ENCODE data around the gene JADE2. TPM values are rescaled to one million over a fixed set of nuclear protein-coding genes. Genes with fewer than 3 reads are reported as not detected.

Gene JADE2
- total RNA-seq, 1 donor from 2014 or later = 21.6 TPM

DNA sequence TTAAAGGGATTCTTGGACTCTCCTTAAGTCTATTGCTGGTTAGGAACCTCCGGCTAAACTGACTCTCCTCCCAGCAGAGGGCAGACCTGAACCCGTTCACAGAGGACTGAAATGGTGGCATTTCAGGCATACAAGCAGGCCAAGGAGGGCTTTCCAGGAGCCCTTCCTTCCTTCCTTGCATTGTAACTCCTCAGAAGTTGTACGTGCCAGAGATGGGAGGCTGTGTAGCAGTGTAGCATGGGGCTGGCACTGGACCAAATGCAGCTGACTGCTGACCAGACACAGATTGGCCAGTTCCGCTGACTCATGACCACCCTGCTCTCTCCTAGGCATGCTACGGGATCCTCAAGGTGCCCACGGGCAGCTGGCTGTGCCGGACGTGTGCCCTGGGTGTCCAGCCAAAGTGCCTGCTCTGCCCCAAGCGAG lies 36.4 kb downstream of the JADE2 start:
- H3K4me3 ChIP-seq (ENCODE audit: low read depth, low read length) = no peak overlapping the region
- DNase-seq (ENCODE audit: low read depth) = no peak
- TF ChIP-seq CTCF (conservative IDR thresholded peaks at IDR 0.05; ENCODE audit: low read depth, low read length) = peak; percentile 69

- no peak for DNase-seq (ENCODE audit: low read depth)
- no peak for TF ChIP-seq CTCF (conservative IDR thresholded peaks at IDR 0.05; ENCODE audit: low read depth, low read length)
- H3K4me3 ChIP-seq (ENCODE audit: low read depth, low read length) = no peak overlapping the region
Measured at GRCh38 chr5:134563221-134563620, 37.8 kb downstream of the JADE2 start.

GRCh38 chr5:134563962-134564361 lies 38.5 kb downstream of the JADE2 start:
- no peak overlapping the region for H3K4me3 ChIP-seq (ENCODE audit: low read depth, low read length)
- no peak for DNase-seq (ENCODE audit: low read depth)
- no peak for TF ChIP-seq CTCF (conservative IDR thresholded peaks at IDR 0.05; ENCODE audit: low read depth, low read length)

DNA sequence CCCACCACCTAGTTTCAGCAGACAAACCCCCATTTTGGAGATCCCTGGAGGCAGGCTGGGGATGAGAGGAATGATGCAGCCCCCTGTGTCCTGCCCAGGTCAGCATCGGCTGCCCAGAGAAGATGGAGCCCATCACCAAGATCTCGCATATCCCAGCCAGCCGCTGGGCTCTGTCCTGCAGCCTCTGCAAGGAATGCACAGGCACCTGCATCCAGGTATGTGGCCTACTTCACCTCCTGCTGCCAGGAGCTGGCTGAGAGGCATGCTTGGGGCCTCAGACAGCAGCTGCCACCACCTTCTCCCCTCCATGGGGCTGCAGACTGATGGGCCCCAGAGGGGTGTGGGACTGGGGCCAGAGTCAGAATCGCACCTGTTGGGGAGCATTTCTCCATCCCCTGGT lies 38.9 kb downstream of the JADE2 start:
- no peak overlapping the region for H3K4me3 ChIP-seq (ENCODE audit: low read depth, low read length)
- TF ChIP-seq CTCF (conservative IDR thresholded peaks at IDR 0.05; ENCODE audit: low read depth, low read length) = no peak
- no peak for DNase-seq (ENCODE audit: low read depth)

DNA sequence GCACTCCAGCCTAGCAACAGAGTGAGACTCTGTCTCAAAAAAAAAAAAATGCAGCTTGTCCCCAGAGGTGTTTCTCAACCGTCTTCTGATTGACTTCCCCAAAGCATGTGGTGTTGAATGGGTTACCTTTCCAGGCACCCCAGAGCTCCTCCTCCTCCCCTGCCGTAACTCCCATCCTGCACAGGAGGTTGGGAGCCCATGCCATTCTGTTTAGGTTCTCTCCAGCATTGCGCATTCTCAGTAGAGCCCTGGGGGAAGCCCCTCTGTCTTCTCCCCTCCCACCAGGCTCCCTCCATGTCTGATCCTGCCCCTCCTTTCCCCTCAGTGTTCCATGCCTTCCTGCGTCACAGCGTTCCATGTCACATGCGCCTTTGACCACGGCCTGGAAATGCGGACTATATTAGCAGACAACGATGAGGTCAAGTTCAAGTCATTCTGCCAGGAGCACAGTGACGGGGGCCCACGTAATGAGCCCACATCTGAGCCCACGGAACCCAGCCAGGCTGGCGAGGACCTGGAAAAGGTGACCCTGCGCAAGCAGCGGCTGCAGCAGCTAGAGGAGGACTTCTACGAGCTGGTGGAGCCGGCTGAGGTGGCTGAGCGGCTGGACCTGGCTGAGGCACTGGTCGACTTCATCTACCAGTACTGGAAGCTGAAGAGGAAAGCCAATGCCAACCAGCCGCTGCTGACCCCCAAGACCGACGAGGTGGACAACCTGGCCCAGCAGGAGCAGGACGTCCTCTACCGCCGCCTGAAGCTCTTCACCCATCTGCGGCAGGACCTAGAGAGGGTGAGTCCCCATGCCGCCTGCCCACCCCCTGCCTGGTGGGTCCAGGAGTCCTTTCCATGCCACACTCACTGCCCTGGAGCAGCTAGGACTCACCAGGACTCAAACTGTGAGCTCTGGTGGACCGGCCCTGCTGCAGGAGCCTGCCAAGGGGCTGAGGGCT lies 40.6 kb downstream of the JADE2 start:
- no peak for TF ChIP-seq CTCF (conservative IDR thresholded peaks at IDR 0.05; ENCODE audit: low read depth, low read length)
- H3K4me3 ChIP-seq (ENCODE audit: low read depth, low read length) = no peak overlapping the region
- DNase-seq (ENCODE audit: low read depth) = no peak

DNA sequence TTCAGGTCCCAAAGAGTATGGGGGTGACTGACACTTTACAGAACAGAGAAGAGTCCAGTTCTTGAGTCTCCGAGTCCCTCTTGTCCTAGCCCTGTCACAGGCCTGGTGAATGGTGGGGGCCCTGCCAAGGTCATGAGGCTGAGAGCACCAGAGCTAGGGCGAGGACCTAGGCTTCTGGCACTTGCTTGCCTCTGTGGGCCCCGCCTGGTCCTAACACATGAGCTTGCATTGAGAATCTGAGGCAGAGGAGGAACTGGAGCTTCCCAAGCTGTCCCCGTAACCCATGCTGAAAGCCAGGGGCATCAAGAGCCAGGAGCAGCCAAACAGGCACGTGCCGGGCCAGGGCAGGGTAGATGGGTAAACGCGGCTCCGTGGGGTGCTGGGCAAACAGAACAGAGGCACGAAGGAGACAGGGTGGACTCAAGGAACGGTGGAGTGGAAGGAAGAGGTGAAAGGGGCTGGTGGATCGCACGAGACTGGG lies 41.3 kb downstream of the JADE2 start:
- DNase-seq (ENCODE audit: low read depth) = no peak
- no peak overlapping the region for H3K4me3 ChIP-seq (ENCODE audit: low read depth, low read length)
- no peak for TF ChIP-seq CTCF (conservative IDR thresholded peaks at IDR 0.05; ENCODE audit: low read depth, low read length)
